Fibroblast of lung (primary cell): ENCODE results near the gene RANBP3. TPM values are rescaled to one million over a fixed set of nuclear protein-coding genes. Genes with fewer than 3 reads are reported as not detected.

Experiments used
- DNase-seq, 2 donors: peaks; one replicate each; pipeline versions ENCODE4 v3.0.0 to v3.0.0-alpha.2; 2010; ENCODE audit warnings: low read depth in 2 of 2
- H2AFZ ChIP-seq: 2 replicates; pipeline ENCODE4 v1.5.1; 2012; ENCODE audit warnings: low read length, control low read depth, inconsistent platforms
- H3K27ac ChIP-seq: 2 replicates; pipeline ENCODE4 v1.5.1; 2011; ENCODE audit warnings: low read length, control low read depth; ENCODE audit not compliant: insufficient read depth
- H3K27me3 ChIP-seq: 2 replicates; pipeline ENCODE4 v1.5.1; 2011; ENCODE audit warnings: mild to moderate bottlenecking, low read length; ENCODE audit not compliant: control insufficient read depth, insufficient read depth
- H3K36me3 ChIP-seq: 2 replicates; pipeline ENCODE4 v1.5.1; 2011; ENCODE audit warnings: low read length; ENCODE audit not compliant: control insufficient read depth, insufficient read depth
- H3K4me1 ChIP-seq: 2 replicates; pipeline ENCODE4 v1.5.1; 2011; ENCODE audit warnings: low read length; ENCODE audit not compliant: control insufficient read depth, insufficient read depth; ENCODE audit errors: extremely low read depth
- H3K4me2 ChIP-seq: 2 replicates; pipeline ENCODE4 v1.5.1; 2011; ENCODE audit warnings: low read length, control low read depth; ENCODE audit not compliant: insufficient read depth; ENCODE audit errors: extremely low read depth
- H3K4me3 ChIP-seq, 4 experiments: fragments of 200-600 bp in 1 of 4; sonication (generic) in 1 of 4; replicated peaks in 1 of 4; 2 replicates each; pipeline ENCODE4 v1.5.1; 2011 to 2016; ENCODE audit warnings: low read length in 4 of 4, low read depth in 3 of 4, mild to moderate bottlenecking in 3 of 4, control low read depth in 2 of 4, inconsistent platforms in 1 of 4, mixed read lengths in 1 of 4; ENCODE audit not compliant: insufficient read depth in 1 of 4; ENCODE audit errors: control extremely low read depth in 1 of 4
- H3K79me2 ChIP-seq: 2 replicates; pipeline ENCODE4 v1.5.1; 2012; ENCODE audit warnings: mild to moderate bottlenecking, low read length, inconsistent platforms; ENCODE audit not compliant: control insufficient read depth, insufficient read depth
- H3K9ac ChIP-seq: 2 replicates; pipeline ENCODE4 v1.5.1; 2011; ENCODE audit warnings: mild to moderate bottlenecking, low read length, control low read depth; ENCODE audit not compliant: insufficient read depth
- H3K9me3 ChIP-seq: 2 replicates; pipeline ENCODE4 v1.5.1; 2012; ENCODE audit warnings: low read depth, low read length; ENCODE audit not compliant: control insufficient read depth, insufficient read depth
- H4K20me1 ChIP-seq: 2 replicates; pipeline ENCODE4 v1.5.1; 2011; ENCODE audit warnings: low read length; ENCODE audit not compliant: control insufficient read depth, insufficient read depth; ENCODE audit errors: extremely low read depth
- CTCF ChIP-seq, 2 donors: IDR thresholded peaks in 1 of 2; conservative IDR thresholded peaks in 1 of 2; 1 replicate in 1 of 2; 2 replicates in 1 of 2; pipeline ENCODE4 v1.5.1; 2011 to 2012; ENCODE audit warnings: low read length in 2 of 2, control low read depth in 1 of 2, inconsistent platforms in 1 of 2, low read depth in 1 of 2, mild to moderate bottlenecking in 1 of 2
- EZH2 ChIP-seq: IDR thresholded peaks from 2 replicates; pipeline ENCODE4 v1.5.1; 2012; ENCODE audit warnings: low read length, control low read depth, mild to moderate bottlenecking; ENCODE audit errors: missing control alignments
- polyA plus RNA-seq, 2 donors: library from polyadenylated mRNA; depleted of rRNA in 1 of 2; stranded (reverse) in 1 of 2; unstranded in 1 of 2; fragments of >200 nt; gene quantifications; 2 replicates each; pipeline ENCODE4 v1.2.1, GENCODE V29; 2011 to 2012; ENCODE audit warnings: missing spikeins in 1 of 2
- total RNA-seq: library from RNA; depleted of rRNA; stranded (reverse); fragments of >200 nt; gene quantifications from 2 replicates; pipeline ENCODE4 v1.2.1, GENCODE V29; 2014

Gene RANBP3
- total and polyA plus RNA-seq, 2 donors (not counting 1 experiment from before 2014, with no cell fraction given), result 39.8 to 59.4 TPM

- Histone ChIP-seq H2AFZ (no peak overlapping the region), H3K36me3 (peaks cover 9% of the 10 kb centered on the region), H3K4me1 (peaks cover 5% of the 10 kb centered on the region), H4K20me1 (no peaks in the 10 kb centered on the region), H3K27me3 (no peaks in the 10 kb centered on the region), H3K27ac (no peak overlapping the region), H3K9ac (no peak overlapping the region), H3K4me3 (no peak overlapping the region), H3K79me2 (no peaks in the 10 kb centered on the region), H3K4me2 (no peak overlapping the region), H3K9me3 (no peaks in the 10 kb centered on the region)
- TF ChIP-seq CTCF (conservative IDR thresholded peaks at IDR 0.05 in 1 of 2, IDR thresholded peaks at IDR 0.05 in 1 of 2; ENCODE audit: low read depth in 1 of 2, low read length in 2 of 2) (no peak), EZH2 (no peak)
- DNase-seq, result no peak
Measured at GRCh38 chr19:5910638-5910907, 67.4 kb downstream of the RANBP3 start.

- DNase-seq, result no peak
- Histone ChIP-seq H3K9ac (no peak overlapping the region), H3K79me2 (no peaks in the 10 kb centered on the region), H2AFZ (no peak overlapping the region), H3K36me3 (peaks cover 2% of the 10 kb centered on the region), H3K27ac (no peak overlapping the region), H3K4me1 (no peaks in the 10 kb centered on the region), H3K9me3 (no peaks in the 10 kb centered on the region), H3K4me3 (no peak overlapping the region), H3K4me2 (no peak overlapping the region), H4K20me1 (no peaks in the 10 kb centered on the region), H3K27me3 (no peaks in the 10 kb centered on the region)
- TF ChIP-seq EZH2 (no peak), CTCF (conservative IDR thresholded peaks at IDR 0.05 in 1 of 2, IDR thresholded peaks at IDR 0.05 in 1 of 2; ENCODE audit: low read depth in 1 of 2, low read length in 2 of 2) (no peak)
Measured at GRCh38 chr19:5908773-5909442, 69.0 kb downstream of the RANBP3 start.

- Histone ChIP-seq H3K9ac (no peak overlapping the region), H3K27me3 (no peaks in the 10 kb centered on the region), H3K4me3 (no peak overlapping the region), H3K9me3 (no peaks in the 10 kb centered on the region), H3K36me3 (peaks cover 2% of the 10 kb centered on the region), H3K4me2 (no peak overlapping the region), H4K20me1 (no peaks in the 10 kb centered on the region), H2AFZ (no peak overlapping the region), H3K27ac (no peak overlapping the region), H3K4me1 (peaks cover 2% of the 10 kb centered on the region), H3K79me2 (peaks cover 13% of the 10 kb centered on the region)
- TF ChIP-seq EZH2 (no peak), CTCF (conservative IDR thresholded peaks at IDR 0.05 in 1 of 2, IDR thresholded peaks at IDR 0.05 in 1 of 2; ENCODE audit: low read depth in 1 of 2, low read length in 2 of 2) (no peak)
- no peak for DNase-seq
Measured at GRCh38 chr19:5907241-5907640, 70.7 kb downstream of the RANBP3 start.
